HG03103 (cell line): ENCODE data around the gene RNF182.
"Not testable (repeated sequence)": the region's sequence is repeated elsewhere in the genome, so short reads cannot be mapped to it uniquely, and the experiment has no call there.

Experiments
- ATAC-seq: cut with Tn5 transposase; IDR thresholded peaks from one replicate; pipeline ENCODE4 v1.9.1; 2021; ENCODE audit warnings: low read depth; ENCODE audit not compliant: unreplicated experiment

RNF182 gene

DNA sequence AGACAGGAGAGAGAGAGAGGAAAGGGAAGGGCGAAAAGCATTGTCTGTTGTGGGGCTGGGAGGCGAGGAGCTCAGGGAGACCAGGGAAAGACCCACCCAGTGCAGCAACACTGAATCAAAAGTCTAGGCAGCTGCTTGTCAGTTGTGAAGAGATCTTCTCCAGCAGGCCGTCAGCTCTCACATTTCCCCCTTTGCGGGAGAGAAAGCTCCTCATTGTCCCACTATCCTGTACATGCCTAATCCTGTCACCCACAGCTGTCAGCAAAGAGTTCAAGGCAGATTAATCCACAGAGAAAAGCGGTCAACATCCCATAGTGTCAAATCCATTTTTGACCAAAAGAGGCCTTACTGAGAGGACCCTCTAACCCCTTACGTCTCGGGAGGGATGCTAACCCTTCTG is 27.3 kb downstream of the RNF182 start:
- ATAC-seq: no peak

GRCh38 chr6:13953061-13953705 is 28.4 kb downstream of the RNF182 start:
- ATAC-seq: no peak

DNA sequence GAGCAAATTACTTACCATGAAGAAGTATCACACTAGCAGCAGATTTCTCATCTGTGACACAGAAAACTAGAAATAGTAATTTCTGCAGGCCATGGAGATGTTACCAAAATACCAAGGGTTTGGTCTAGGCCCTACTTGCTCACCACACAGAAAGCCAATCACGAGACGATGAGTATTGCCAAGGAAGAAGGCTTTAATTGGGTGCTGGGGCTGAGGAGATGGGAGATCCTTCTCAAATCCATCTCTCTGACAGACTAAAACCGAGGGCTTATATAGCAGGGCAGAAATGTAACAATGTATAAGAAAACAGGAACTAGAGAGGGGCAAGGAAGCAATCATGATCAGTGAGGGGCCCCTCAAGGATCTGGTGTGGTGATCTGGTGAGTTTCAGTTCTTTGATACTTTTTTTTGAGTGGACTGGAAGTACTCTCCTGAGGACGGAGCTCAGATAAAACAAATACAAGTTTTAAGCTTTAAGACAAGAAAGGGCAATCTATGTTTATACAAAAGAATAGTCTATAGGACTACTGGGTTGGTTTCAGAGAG is 40.9 kb downstream of the RNF182 start:
- ATAC-seq: no peak

DNA sequence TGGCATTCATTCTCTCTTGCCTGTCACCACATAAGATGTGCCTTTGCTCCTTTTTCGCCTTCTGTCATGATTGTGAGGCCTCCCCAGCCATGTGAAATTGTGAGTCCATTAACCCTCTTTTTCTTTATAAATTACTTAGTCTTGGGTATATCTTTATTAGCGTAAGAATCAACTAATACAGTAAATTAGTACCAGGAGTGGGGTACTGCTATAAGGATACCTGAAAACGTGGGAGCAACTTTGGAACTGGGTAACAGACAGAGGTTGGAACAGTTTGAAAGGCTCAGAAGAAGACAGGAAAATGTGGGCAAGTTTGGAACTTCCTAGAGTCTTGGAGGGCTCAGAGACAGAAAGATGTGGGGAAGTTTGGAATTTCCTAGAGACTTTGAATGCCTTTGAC is 46.6 kb downstream of the RNF182 start:
- ATAC-seq: no peak

DNA sequence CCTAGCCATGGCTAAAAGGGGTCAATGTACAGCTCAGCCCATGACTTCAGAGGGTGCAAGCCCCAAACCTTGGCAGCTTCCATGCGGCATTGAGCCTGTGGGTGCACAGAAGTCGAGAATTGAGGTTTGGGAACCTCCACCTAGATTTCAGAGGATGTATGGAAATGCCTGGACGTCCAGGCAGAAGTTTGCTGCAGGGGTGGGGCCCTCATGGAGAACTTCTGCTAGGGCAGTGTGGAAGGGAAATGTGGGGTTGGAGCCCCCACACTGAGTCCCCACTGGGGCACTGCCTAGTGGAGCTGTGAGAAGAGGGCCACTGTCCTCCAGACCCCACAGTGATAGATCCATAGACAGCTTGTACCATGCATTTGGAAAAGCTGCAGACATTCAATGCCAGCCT is 47.9 kb downstream of the RNF182 start:
- not testable (repeated sequence) for ATAC-seq

GRCh38 chr6:13973422-13973821 is 48.7 kb downstream of the RNF182 start:
- ATAC-seq: not testable (repeated sequence)

- ATAC-seq: no peak
Observed at GRCh38 chr6:13978102-13978640, 53.4 kb downstream of the RNF182 start.

- no peak for ATAC-seq
Observed at GRCh38 chr6:13978787-13979186, 54.0 kb downstream of the RNF182 start.

DNA sequence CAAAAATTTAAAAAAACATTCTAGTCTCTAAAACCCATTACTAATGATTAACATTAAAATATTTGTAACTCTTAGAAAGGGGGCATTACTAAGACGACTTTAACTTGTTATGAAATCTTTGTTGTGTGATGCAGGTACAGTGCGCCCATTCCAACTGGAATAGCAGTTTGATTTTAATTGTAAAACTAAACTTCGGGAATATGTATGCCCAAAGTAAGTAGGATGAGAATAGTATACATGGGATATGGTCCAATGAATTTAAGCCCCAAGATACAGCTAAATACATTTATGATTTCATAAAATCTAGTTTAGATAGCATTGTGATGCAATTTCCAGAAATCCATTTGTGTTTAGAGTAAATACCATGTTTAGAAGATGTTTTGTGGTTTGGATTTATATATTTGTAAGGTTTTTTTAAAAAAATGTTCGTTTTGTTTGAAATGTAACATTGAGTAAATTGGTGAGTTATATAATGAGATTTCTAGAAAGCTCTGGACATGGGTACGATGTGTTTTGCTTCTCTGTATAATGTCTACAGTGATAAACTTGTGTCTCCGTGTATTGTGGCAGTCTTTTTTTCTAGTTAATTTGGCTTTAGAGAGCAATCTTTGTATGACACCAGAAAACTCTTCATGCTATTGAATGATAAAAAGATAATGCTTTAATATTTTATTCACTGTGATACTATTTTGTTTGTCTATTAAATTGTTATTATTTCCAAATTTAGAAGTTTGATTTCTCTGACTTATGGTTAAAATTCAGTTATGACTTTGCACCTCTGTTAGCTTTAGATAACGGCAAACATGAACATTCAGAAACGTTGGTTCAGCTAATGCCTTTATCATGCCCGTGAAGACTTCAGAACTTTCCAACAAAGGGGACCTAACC is 54.8 kb downstream of the RNF182 start:
- ATAC-seq: no peak

- no peak for ATAC-seq
Observed at GRCh38 chr6:13980534-13980933, 55.8 kb downstream of the RNF182 start.

GRCh38 chr6:13985663-13986325 is 61.0 kb downstream of the RNF182 start:
- no peak for ATAC-seq

DNA sequence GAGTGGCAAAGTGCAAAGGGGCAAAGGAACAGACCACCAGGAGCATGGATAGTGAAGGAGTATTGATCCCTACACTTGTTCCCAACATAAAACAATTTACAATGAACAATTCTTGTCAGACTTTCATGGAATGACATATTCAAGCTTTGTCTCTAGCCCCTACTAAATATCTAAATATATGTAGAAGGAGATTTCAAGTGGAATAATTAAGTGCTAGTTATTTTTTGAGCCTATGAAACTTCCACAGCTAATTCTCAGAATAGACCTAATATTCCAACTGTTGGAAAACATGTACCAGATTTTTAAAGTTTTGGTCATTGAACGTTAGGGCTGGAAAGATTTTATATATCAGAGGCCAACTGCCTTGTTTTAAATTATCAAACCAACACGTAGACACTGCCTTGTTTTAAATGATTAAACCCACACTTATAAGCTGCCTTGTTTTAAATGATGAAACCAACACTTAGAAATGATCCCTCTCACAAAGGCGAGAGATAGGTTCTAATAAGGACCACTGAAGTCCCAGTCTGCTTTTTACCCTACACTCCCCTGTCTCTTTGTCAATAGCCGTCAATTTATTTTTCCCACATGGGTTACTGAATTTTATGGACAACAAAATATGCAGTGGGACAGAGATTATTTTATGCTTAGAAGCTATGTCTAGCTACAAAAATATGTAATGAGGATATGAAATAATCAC is 62.1 kb downstream of the RNF182 start:
- ATAC-seq: no peak

- ATAC-seq: no peak
Observed at GRCh38 chr6:13987400-13987865, 62.7 kb downstream of the RNF182 start.

GRCh38 chr6:13988049-13988738 is 63.4 kb downstream of the RNF182 start:
- ATAC-seq: no peak

DNA sequence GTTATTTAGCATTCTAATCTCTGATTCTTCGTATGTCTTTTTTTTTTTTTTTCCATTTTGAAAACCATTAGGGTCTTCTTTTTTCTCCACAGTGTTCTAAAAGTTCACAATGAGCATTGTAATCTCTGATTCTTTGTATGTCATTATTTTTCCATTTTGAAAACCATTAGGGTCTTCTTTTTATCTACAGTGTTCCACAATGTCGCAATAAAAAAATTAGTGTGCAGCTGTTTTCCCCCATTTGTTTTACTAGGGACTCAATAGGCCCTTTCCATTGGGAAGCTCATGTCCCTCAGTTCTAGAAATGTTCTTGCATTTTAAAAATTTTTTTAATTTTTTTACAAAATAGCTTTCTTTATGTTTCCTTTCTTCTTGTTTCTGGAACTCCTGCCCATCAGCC is 64.2 kb downstream of the RNF182 start:
- ATAC-seq: no peak

DNA sequence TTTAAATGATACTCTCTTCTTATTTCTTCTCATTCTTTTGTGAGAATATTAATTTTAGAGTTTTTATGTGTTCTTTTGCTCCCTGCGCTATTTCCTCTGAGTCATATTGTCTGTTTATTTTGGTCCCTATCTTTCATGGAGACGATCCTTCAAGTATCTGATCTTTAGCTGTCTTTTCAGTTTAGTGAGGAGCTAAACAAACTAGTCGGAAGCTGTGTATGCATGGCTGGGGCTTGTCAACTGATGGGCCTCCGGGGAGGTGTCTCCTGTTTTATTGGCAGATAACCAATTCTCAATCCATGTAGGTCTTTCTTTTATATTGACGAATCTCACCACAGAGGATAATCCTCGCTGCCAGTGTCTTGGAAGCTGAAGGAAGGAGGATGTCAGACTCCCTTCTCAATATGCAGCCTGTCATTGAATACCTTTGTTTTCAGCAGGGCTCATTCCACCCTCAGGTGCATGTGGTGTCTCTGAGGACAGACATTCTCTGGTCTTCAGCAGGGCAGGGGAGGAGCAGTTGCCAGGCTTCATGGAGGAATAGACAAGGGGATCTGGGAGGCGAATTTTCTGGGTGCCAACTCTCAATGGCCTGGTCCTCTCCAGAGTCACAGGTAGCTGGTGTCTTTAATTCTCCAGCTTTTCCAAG is 64.9 kb downstream of the RNF182 start:
- no peak for ATAC-seq

- ATAC-seq: no peak
Observed at GRCh38 chr6:13990796-13991195, 66.0 kb downstream of the RNF182 start.

GRCh38 chr6:13991393-13991792 is 66.6 kb downstream of the RNF182 start:
- no peak for ATAC-seq

- no peak for ATAC-seq
Observed at GRCh38 chr6:13992417-13993055, 67.8 kb downstream of the RNF182 start.
